ENCODE data around the gene PXDC1. TPM values are rescaled to one million over a fixed set of nuclear protein-coding genes. Genes with fewer than 3 reads are reported as not detected.
"Not testable (repeated sequence)": the region's sequence is repeated elsewhere in the genome, so short reads cannot be mapped to it uniquely, and the experiment has no call there.

PXDC1 gene
- total RNA-seq, 2 experiments from 2014 or later, result 0.17 to 0.27 TPM

DNA sequence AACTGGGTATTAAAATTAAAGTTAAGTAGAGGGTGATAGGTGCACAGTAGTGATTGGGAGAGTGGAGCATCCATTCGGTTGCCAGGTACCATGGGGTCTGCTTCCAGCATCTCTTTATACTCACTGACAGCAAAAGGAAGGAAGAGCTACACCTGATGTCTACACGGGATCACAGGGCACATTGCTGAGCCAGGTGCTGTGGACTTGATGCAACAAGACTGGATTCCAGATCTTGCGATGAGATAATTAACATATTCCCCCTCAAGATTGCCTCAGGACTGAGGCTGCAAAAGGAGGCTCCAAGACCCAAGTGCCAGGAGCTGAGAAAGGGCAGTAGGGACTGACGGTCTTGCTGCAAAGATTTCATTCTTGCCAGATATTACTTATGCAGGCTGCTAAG is 72.6 kb downstream of the PXDC1 start:
- H3K27ac Mint-ChIP-seq, result no peak overlapping the region
- Histone ChIP-seq H3K27ac (ENCODE audit: low read depth in 1 of 2, low read length in 2 of 2) (no peak overlapping the region), H3K36me3 (ENCODE audit: insufficient read depth, low read length) (no peaks in the 10 kb centered on the region), H3K9me3 (ENCODE audit: control insufficient read depth in 1 of 2, insufficient read depth in 1 of 2, low read length in 2 of 2) (peaks cover 4 to 6% of the 10 kb centered on the region in 2 experiments), H3K4me3 (ENCODE audit: low read length) (no peak overlapping the region), H3K4me1 (ENCODE audit: insufficient read depth, low read length) (no peaks in the 10 kb centered on the region), H3K27me3 (ENCODE audit: control insufficient read depth in 1 of 2, insufficient read depth in 2 of 2, low read length in 2 of 2) (peaks cover 0 to 3% of the 10 kb centered on the region in 2 experiments)
- peaks cover 44% of the 10 kb centered on the region for H3K27me3 Mint-ChIP-seq
- ATAC-seq (ENCODE audit: poor library complexity) (no peak), DNase-seq (no peak)
- peaks cover 5% of the 10 kb centered on the region for H3K9me3 Mint-ChIP-seq
- H3K36me3 Mint-ChIP-seq (ENCODE audit: low read depth), result no peaks in the 10 kb centered on the region
- no peaks in the 10 kb centered on the region for H3K4me1 Mint-ChIP-seq (ENCODE audit: low read depth)
- ChIA-PET POLR2A (no interaction called here), CTCF (no interaction called here)
- TF ChIP-seq, protein P1, sequence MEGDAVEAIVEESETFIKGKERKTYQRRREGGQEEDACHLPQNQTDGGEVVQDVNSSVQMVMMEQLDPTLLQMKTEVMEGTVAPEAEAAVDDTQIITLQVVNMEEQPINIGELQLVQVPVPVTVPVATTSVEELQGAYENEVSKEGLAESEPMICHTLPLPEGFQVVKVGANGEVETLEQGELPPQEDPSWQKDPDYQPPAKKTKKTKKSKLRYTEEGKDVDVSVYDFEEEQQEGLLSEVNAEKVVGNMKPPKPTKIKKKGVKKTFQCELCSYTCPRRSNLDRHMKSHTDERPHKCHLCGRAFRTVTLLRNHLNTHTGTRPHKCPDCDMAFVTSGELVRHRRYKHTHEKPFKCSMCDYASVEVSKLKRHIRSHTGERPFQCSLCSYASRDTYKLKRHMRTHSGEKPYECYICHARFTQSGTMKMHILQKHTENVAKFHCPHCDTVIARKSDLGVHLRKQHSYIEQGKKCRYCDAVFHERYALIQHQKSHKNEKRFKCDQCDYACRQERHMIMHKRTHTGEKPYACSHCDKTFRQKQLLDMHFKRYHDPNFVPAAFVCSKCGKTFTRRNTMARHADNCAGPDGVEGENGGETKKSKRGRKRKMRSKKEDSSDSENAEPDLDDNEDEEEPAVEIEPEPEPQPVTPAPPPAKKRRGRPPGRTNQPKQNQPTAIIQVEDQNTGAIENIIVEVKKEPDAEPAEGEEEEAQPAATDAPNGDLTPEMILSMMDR (IDR thresholded peaks at IDR 0.05), result no peak
- H3K4me3 Mint-ChIP-seq, result no peak overlapping the region
- intact Hi-C loops (cut with DNase I, micrococcal nuclease), result no loop called here

DNA sequence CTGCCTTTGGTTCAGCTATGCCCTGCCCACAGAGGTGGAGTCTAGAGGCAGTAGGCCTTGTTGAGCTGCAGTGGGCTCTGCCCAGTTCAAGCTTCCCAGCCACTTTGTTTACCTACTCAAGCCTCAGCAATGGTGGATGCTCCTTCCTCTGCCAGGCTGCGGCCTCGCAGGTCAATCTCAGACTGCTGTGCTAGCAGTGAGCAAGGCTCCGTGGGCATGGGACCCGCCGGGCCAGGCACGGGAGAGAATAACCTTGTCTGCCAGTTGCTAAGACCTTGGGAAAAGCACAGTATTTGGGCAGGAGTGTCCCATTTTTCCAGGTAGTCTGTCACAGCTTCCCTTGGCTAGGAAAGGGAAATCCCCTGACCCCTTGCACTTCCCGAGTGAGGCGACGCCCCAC is 73.8 kb downstream of the PXDC1 start:
- H3K27ac ChIP-seq (ENCODE audit: low read depth in 1 of 2, low read length in 2 of 2); H3K36me3 ChIP-seq (ENCODE audit: insufficient read depth, low read length); ATAC-seq (ENCODE audit: poor library complexity); H3K27ac Mint-ChIP-seq; H3K9me3 Mint-ChIP-seq; H3K4me3 Mint-ChIP-seq; H3K4me1 ChIP-seq (ENCODE audit: insufficient read depth, low read length); CTCF ChIA-PET; intact Hi-C loops (cut with DNase I, micrococcal nuclease); H3K36me3 Mint-ChIP-seq (ENCODE audit: low read depth); H3K27me3 ChIP-seq (ENCODE audit: control insufficient read depth in 1 of 2, insufficient read depth in 2 of 2, low read length in 2 of 2); H3K9me3 ChIP-seq (ENCODE audit: control insufficient read depth in 1 of 2, insufficient read depth in 1 of 2, low read length in 2 of 2); DNase-seq; POLR2A ChIA-PET; H3K4me1 Mint-ChIP-seq (ENCODE audit: low read depth); H3K4me3 ChIP-seq (ENCODE audit: low read length): not testable (repeated sequence)
- H3K27me3 Mint-ChIP-seq, result peaks cover 36% of the 10 kb centered on the region

DNA sequence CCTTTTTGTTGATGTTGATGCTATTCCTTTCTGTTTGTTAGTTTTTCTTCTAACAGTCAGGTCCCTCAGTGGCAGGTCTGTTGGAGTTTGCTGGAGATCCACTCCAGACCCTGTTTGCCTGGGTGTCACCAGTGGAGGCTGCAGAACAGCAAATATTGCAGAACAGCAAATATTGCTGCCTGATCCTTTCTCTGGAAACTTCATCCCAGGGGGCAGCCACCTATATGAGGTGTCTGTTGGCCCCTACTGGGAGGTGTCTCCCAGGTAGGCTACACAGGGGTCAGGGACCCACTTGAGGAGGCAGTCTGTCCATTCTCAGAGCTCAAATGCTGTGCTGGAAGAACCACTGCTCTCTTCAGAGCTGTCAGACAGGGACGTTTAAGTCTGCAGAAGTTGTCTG is 74.2 kb downstream of the PXDC1 start:
- H3K27me3 Mint-ChIP-seq, result peaks cover 32% of the 10 kb centered on the region
- ATAC-seq (ENCODE audit: poor library complexity); H3K4me1 Mint-ChIP-seq (ENCODE audit: low read depth); H3K4me3 Mint-ChIP-seq; H3K4me3 ChIP-seq (ENCODE audit: low read length); H3K27ac ChIP-seq (ENCODE audit: low read depth in 1 of 2, low read length in 2 of 2); H3K27me3 ChIP-seq (ENCODE audit: control insufficient read depth in 1 of 2, insufficient read depth in 2 of 2, low read length in 2 of 2); CTCF ChIA-PET; H3K4me1 ChIP-seq (ENCODE audit: insufficient read depth, low read length); intact Hi-C loops (cut with DNase I, micrococcal nuclease); POLR2A ChIA-PET; DNase-seq; H3K36me3 Mint-ChIP-seq (ENCODE audit: low read depth); H3K9me3 ChIP-seq (ENCODE audit: control insufficient read depth in 1 of 2, insufficient read depth in 1 of 2, low read length in 2 of 2); H3K9me3 Mint-ChIP-seq; H3K36me3 ChIP-seq (ENCODE audit: insufficient read depth, low read length); H3K27ac Mint-ChIP-seq: not testable (repeated sequence)

Other genes with a start within 250 kb of the PXDC1 start
- gene FAM50B, start 97.7 kb upstream of the PXDC1 start, total RNA-seq, result 1 to 10 TPM; 2.7 to 2.8 TPM

All from CD4-positive, alpha-beta T cell (primary cell).